HFF-Myc (cell line): ENCODE results near the gene OVOL1.

ENCODE experiments used
- DNase-seq: peaks from one replicate; pipeline ENCODE4 v3.0.0-alpha.2; 2011; ENCODE audit warnings: low read depth; ENCODE audit errors: extremely low read depth
- H3K4me3 ChIP-seq: replicated peaks from 2 replicates; pipeline ENCODE4 v1.5.1; 2011; ENCODE audit warnings: low read depth, mild to moderate bottlenecking, control low read depth, low read length
- TF ChIP-seq, protein P1 (sequence below): IDR thresholded peaks from 2 replicates; pipeline ENCODE4 v1.5.1; 2012; ENCODE audit warnings: mild to moderate bottlenecking, low read depth, low read length, control low read depth; ENCODE audit errors: missing control alignments

The OVOL1 gene

DNA sequence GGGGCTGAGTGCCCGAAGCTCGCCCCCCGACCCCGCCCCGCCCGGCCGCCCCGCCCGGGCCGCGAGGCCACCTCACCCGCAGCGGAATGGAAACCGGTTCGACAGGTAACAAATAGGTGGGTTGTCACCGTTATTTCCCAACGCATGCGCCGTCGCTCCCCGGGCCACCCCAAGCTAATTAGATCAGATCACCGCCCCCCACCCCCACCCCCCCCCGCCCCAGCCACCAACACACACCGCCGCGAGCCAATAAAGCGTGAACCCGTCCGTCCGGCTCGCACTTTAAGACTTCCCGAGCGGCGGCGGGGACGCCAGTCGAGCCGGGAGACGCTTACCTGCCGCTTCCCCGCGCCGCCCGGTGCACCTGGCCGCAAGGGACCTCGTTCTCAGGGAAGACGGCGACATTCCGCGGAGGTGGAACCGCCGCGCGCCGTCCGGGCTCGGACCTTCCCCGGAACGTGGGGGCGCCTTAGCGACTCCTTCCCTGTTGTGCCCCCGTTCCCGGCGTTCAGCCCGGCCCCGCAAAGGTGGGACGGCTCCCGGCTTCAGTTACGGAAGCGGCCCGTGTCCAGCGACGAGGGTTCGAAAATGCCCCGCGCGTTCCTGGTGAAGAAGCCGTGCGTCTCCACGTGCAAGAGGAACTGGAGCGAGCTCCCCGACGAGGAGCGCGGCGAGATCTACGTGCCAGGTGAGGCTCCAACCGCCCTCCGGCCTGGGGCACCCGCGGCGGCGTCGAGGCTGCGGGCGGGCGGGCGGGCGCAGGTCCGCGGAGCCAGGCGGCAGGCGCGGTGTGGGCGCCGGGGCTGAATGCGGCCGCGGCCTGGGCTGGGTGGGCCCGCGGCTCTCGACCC lies at the start of gene OVOL1:
TSS of gene OVOL1 (plus strand) at position 278 of the 851 bp plus-strand sequence. CDS start at position 589, 311 bp downstream.
- DNase-seq: no peak
- TF ChIP-seq, protein P1, sequence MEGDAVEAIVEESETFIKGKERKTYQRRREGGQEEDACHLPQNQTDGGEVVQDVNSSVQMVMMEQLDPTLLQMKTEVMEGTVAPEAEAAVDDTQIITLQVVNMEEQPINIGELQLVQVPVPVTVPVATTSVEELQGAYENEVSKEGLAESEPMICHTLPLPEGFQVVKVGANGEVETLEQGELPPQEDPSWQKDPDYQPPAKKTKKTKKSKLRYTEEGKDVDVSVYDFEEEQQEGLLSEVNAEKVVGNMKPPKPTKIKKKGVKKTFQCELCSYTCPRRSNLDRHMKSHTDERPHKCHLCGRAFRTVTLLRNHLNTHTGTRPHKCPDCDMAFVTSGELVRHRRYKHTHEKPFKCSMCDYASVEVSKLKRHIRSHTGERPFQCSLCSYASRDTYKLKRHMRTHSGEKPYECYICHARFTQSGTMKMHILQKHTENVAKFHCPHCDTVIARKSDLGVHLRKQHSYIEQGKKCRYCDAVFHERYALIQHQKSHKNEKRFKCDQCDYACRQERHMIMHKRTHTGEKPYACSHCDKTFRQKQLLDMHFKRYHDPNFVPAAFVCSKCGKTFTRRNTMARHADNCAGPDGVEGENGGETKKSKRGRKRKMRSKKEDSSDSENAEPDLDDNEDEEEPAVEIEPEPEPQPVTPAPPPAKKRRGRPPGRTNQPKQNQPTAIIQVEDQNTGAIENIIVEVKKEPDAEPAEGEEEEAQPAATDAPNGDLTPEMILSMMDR: no peak
- H3K4me3 ChIP-seq: no peak within 1 kb of the TSS

DNA sequence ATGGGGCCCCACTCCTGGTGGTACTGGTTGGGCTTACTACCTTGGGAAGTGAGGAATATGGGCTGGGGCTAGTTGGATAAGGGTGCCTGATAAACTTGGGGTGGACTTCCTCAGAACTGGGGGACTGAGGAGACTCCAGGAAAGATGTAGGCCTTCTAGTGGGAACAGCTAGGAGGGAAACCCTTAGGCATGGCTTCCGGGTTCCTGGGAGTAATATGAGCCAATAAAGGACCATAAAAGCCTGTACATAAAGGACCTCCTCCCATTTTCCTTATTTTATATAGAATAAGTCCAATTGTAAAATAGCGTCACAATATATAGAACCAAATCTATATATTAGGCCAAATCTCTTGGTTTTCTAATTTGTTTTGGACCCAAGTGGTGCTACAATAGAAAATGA lies 47.8 kb upstream of the OVOL1 start:
- TF ChIP-seq, protein P1: no peak
- DNase-seq: no peak
- H3K4me3 ChIP-seq: no peak overlapping the region

DNA sequence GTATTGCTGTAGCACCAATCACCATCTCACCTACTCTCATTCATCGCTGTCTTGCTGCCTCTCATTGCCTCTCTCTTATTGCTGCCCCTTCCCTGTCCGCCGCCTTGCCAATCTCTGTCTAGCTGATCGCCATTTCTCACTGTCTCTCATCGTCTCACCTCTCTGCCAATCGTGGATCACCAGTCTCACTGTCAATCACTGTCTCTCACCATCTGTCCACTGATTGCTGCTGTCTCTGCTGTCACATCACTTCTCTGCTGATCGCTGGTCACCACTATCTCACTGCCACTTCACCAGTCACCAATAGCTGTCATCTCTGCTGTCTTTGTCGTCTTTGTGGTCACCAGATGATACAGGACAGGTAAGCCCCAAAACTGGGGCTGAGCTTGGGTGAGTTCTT lies 45.7 kb upstream of the OVOL1 start:
- no peak overlapping the region for H3K4me3 ChIP-seq
- TF ChIP-seq, protein P1: no peak
- no peak for DNase-seq

DNA sequence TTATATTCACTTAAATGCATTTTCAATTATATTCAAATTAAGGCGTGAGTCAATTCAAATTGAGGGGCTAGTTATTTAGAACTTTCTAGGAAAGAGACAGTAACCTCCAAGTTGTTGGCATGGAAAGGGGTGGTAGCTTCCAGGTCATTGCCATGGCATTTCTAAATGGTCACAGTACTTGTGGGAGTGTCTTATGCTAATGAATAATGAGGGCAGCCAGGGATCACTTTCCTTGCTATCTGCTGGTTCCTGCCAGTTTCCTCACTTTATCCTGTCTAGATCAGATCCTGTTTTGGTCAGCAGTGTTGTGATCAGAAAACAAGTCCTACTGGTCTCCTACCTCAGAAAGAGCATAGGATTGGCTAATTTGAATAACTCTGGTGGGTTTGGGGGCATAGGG lies 44.5 kb upstream of the OVOL1 start:
- no peak overlapping the region for H3K4me3 ChIP-seq
- TF ChIP-seq, protein P1: no peak
- DNase-seq: no peak

- TF ChIP-seq, protein P1: no peak
- no peak overlapping the region for H3K4me3 ChIP-seq
- no peak for DNase-seq
These were observed 43.2 kb upstream of the OVOL1 start for GRCh38 chr11:65743681-65744025.

- TF ChIP-seq, protein P1: peak; percentile 44
- DNase-seq: no peak
- H3K4me3 ChIP-seq: no peak overlapping the region
These were observed 42.7 kb upstream of the OVOL1 start for GRCh38 chr11:65744026-65744698.
